Measurements from ENCODE around the gene ZNF407. TPM values are rescaled to one million over a fixed set of nuclear protein-coding genes. Genes with fewer than 3 reads are reported as not detected.

ZNF407 gene
- total RNA-seq, 6 experiments from 2014 or later: 4.3 to 8.0 (median 5.7) TPM

DNA sequence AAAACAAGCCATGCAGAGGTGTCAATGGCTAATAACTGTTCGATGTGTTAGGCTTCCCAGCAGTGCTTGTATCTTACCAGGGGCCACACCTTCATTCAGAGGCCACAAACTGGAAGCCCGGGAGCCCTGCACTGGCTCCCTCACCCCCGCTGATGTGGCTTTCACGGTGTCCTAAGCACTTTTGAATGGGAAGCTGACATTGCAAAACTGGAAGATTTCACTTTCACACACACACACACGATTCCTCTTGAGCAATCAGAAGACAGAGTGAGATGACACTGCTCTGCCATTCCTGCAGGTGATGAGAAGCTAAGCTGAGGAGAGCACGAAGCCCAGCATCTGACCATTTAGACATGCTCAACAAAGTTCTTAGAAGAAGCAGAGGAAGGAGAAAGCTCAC lies 8.6 kb upstream of the ZNF407 start:
- no peak overlapping the region for H3K4me3 ChIP-seq
- H3K36me3 ChIP-seq: peaks cover 0 to 5% (median 0%) of the 10 kb centered on the region in 4 donors
- TF ChIP-seq, protein P1, sequence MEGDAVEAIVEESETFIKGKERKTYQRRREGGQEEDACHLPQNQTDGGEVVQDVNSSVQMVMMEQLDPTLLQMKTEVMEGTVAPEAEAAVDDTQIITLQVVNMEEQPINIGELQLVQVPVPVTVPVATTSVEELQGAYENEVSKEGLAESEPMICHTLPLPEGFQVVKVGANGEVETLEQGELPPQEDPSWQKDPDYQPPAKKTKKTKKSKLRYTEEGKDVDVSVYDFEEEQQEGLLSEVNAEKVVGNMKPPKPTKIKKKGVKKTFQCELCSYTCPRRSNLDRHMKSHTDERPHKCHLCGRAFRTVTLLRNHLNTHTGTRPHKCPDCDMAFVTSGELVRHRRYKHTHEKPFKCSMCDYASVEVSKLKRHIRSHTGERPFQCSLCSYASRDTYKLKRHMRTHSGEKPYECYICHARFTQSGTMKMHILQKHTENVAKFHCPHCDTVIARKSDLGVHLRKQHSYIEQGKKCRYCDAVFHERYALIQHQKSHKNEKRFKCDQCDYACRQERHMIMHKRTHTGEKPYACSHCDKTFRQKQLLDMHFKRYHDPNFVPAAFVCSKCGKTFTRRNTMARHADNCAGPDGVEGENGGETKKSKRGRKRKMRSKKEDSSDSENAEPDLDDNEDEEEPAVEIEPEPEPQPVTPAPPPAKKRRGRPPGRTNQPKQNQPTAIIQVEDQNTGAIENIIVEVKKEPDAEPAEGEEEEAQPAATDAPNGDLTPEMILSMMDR (IDR thresholded peaks at IDR 0.05): no peak
- no peak for TF ChIP-seq POLR2A (IDR thresholded peaks at IDR 0.05)
- DNase-seq (no peak), ATAC-seq (peak; percentile 77 to 92 (median 86))
- no peak overlapping the region for H3K27ac ChIP-seq
- WGBS (ENCODE audit: insufficient coverage, low coverage, low lambda C conversion rate, missing lambda C conversion rate): 30% methylated on average over 5 of the region's 6 CpGs
- H3K27me3 ChIP-seq: no peaks in the 10 kb centered on the region
- no peaks in the 10 kb centered on the region for H3K9me3 ChIP-seq
- intact Hi-C loops (cut with DNase I): no loop called here
- peaks cover 0 to 11% (median 0%) of the 10 kb centered on the region in 4 donors for H3K4me1 ChIP-seq

DNA sequence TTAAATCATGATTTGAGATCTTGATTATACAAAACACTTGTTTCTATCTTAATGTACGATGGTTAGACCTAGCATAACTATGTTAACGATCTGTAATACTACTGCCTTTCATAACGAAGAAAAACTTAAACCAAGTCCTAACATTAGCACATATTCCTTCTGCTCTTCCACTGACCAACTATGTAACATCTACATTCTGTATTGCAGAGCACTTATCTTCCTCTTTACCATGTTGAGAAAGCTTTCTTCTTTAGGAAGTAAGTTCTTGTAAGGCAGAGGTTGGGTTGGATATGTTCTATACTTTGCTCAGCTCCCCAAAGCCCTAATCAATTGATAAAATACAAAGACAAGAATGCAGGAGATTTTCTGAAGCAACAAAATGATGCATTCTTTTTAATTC lies 7.9 kb upstream of the ZNF407 start:
- Histone ChIP-seq H3K4me3 (no peak overlapping the region), H3K27me3 (no peaks in the 10 kb centered on the region), H3K27ac (no peak overlapping the region), H3K9me3 (no peaks in the 10 kb centered on the region), H3K4me1 (peaks cover 0 to 11% (median 0%) of the 10 kb centered on the region in 4 donors), H3K36me3 (peaks cover 0 to 5% (median 0%) of the 10 kb centered on the region in 4 donors)
- ATAC-seq (peak; percentile 26 to 51 (median 34)), DNase-seq (no peak)
- 66% methylated on average over 3 of the region's 3 CpGs for WGBS (ENCODE audit: insufficient coverage, low coverage, low lambda C conversion rate, missing lambda C conversion rate)
- TF ChIP-seq, protein P1 (IDR thresholded peaks at IDR 0.05): no peak
- TF ChIP-seq POLR2A (IDR thresholded peaks at IDR 0.05): no peak
- intact Hi-C loops (cut with DNase I): no loop called here

DNA sequence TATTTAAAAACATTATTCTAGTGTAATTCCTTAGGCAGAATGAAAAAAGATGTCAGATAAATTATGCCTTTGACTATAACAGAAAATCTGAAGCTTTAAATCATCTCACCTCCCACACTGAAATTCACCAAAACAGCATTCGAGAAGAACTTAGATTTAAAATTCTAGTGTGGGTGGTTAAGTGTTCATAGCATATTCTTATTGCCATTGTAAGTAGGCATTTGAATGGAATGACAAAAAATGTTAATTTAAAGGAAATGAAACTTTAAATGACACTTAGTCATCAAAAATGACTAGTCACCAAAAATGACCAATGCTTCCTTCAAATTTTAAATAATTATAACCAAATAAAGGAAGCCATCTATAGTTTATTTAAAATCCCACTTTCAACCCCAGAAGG lies 7.0 kb upstream of the ZNF407 start:
- WGBS (ENCODE audit: insufficient coverage, low coverage, low lambda C conversion rate, missing lambda C conversion rate): 47% methylated on average over 1 of the region's 1 CpG

DNA sequence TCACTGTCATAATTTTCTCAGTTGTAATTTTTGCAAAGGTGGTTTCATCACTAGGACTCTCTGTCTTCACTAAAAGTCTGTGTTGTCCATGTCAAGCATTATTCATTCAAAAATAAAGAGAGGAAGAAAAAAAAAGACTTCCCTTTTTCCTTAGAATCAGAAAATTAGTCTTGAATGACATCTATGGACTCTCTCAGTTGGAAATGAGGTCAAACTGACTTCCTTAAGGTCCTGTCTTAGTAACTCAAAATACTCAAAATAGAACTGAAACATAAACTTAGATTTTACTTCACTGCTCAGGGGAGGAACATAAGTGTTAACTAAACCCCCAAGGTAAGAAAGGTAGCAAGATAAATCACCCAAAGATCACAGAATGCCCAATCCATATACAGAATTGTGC lies 2.2 kb upstream of the ZNF407 start:
- intact Hi-C loops (cut with DNase I): no loop called here
- H3K27ac ChIP-seq: no peak overlapping the region
- DNase-seq (no peak), ATAC-seq (no peak)
- no peak for TF ChIP-seq POLR2A (IDR thresholded peaks at IDR 0.05)
- TF ChIP-seq, protein P1 (IDR thresholded peaks at IDR 0.05): no peak
- H3K9me3 ChIP-seq: no peaks in the 10 kb centered on the region
- H3K4me1 ChIP-seq: peaks cover 0 to 13% (median 3%) of the 10 kb centered on the region in 4 donors
- no peak overlapping the region for H3K4me3 ChIP-seq
- H3K36me3 ChIP-seq: peaks cover 0 to 5% (median 0%) of the 10 kb centered on the region in 4 donors
- H3K27me3 ChIP-seq: no peaks in the 10 kb centered on the region

More for the DNA sequence above, 7.0 kb upstream of the ZNF407 start:
- H3K4me3 ChIP-seq: no peak overlapping the region
- H3K27me3 ChIP-seq: no peaks in the 10 kb centered on the region
- intact Hi-C loops (cut with DNase I): no loop called here
- H3K4me1 ChIP-seq: peaks cover 0 to 15% (median 0%) of the 10 kb centered on the region in 4 donors
- H3K9me3 ChIP-seq: no peaks in the 10 kb centered on the region
- no peak for TF ChIP-seq POLR2A (IDR thresholded peaks at IDR 0.05)
- TF ChIP-seq, protein P1 (IDR thresholded peaks at IDR 0.05): no peak
- H3K36me3 ChIP-seq: peaks cover 0 to 5% (median 0%) of the 10 kb centered on the region in 4 donors
- no peak overlapping the region for H3K27ac ChIP-seq
- DNase-seq (no peak), ATAC-seq (no peak)
